Measurements from ENCODE around the gene LUC7L2. TPM values are rescaled to one million over a fixed set of nuclear protein-coding genes. Genes with fewer than 3 reads are reported as not detected.

LUC7L2 gene
- total and polyA plus RNA-seq, 10 of the 15 experiments (the other 5 are each of a cell fraction or from before 2014, with no cell fraction given), result 31.7 to 98.7 (median 68.6) TPM

GRCh38 chr7:139384611-139385010 is 24.9 kb downstream of the LUC7L2 start (continued):
- TF ChIP-seq, protein P1, sequence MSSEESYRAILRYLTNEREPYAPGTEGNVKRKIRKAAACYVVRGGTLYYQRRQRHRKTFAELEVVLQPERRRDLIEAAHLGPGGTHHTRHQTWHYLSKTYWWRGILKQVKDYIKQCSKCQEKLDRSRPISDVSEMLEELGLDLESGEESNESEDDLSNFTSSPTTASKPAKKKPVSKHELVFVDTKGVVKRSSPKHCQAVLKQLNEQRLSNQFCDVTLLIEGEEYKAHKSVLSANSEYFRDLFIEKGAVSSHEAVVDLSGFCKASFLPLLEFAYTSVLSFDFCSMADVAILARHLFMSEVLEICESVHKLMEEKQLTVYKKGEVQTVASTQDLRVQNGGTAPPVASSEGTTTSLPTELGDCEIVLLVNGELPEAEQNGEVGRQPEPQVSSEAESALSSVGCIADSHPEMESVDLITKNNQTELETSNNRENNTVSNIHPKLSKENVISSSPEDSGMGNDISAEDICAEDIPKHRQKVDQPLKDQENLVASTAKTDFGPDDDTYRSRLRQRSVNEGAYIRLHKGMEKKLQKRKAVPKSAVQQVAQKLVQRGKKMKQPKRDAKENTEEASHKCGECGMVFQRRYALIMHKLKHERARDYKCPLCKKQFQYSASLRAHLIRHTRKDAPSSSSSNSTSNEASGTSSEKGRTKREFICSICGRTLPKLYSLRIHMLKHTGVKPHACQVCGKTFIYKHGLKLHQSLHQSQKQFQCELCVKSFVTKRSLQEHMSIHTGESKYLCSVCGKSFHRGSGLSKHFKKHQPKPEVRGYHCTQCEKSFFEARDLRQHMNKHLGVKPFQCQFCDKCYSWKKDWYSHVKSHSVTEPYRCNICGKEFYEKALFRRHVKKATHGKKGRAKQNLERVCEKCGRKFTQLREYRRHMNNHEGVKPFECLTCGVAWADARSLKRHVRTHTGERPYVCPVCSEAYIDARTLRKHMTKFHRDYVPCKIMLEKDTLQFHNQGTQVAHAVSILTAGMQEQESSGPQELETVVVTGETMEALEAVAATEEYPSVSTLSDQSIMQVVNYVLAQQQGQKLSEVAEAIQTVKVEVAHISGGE (CRISPR knock-in tag; IDR thresholded peaks at IDR 0.05), result no peak

GRCh38 chr7:139387594-139387993 is 27.9 kb downstream of the LUC7L2 start:
- ChIA-PET CTCF (interaction anchor here (1.1 to 1.7 kb wide), 3 partner anchors 15 to 47 kb away, joined by 3 to 5 read pairs (median 3); no protein-coding TSS in a partner anchor), RAD21 (ENCODE audit: unreplicated experiment) (no interaction called here), SMC1A (ENCODE audit: uncharacterized antibody, unreplicated experiment) (interaction anchor here (0.9 to 1.8 kb wide), 2 partner anchors 8 to 35 kb away, joined by 3 to 9 read pairs; no protein-coding TSS in a partner anchor), POLR2A (no interaction called here)
- Histone ChIP-seq H3K36me3 (ENCODE audit: control insufficient read depth in 2 of 2, insufficient read depth in 2 of 2, low read length in 1 of 2) (peaks cover 1 to 31% of the 10 kb centered on the region in 2 experiments), H3K4me2 (ENCODE audit: control insufficient read depth, insufficient read depth) (no peak overlapping the region), H3K9ac (ENCODE audit: control insufficient read depth, insufficient read depth, low read length) (no peak overlapping the region), H3K4me1 (ENCODE audit: control insufficient read depth, insufficient read depth, low read length) (no peaks in the 10 kb centered on the region), H3K27ac (ENCODE audit: control insufficient read depth, insufficient read depth) (no peak overlapping the region), H3K4me3 (no peak overlapping the region), H3K27me3 (replicated peaks in 1 of 2; ENCODE audit: control insufficient read depth in 2 of 2, insufficient read depth in 2 of 2, low read length in 1 of 2) (no peaks in the 10 kb centered on the region), H2AFZ (ENCODE audit: control insufficient read depth, low read depth, low read length) (no peak overlapping the region), H4K20me1 (ENCODE audit: control insufficient read depth, insufficient read depth) (no peaks in the 10 kb centered on the region), H3K9me3 (replicated peaks; ENCODE audit: control insufficient read depth, insufficient read depth, low read length) (no peaks in the 10 kb centered on the region), H3K79me2 (ENCODE audit: control insufficient read depth, insufficient read depth, low read length) (peaks cover 23% of the 10 kb centered on the region)
- 83% methylated on average over 5 of the region's 5 CpGs for WGBS (ENCODE audit: insufficient coverage, insufficient replicate concordance, low lambda C conversion rate, missing lambda C conversion rate)
- DNase-seq (ENCODE audit: low read depth, low spot score) (no peak), ATAC-seq (no peak), FAIRE-seq (no peak)
- in situ Hi-C loops (cut with MboI), result no loop called here
- intact Hi-C loops (cut with micrococcal nuclease; ENCODE audit: unreplicated experiment), result no loop called here
- TSS peak; percentile 11 for BruUV-seq (replicated peaks)
- TF ChIP-seq POLR2AphosphoS2 (IDR thresholded peaks at IDR 0.05; ENCODE audit: low read depth, low read length), result no peak
- no peak for TF ChIP-seq DPF2 (IDR thresholded peaks at IDR 0.05)
- no peak for TF ChIP-seq ELK1 (IDR thresholded peaks at IDR 0.05; ENCODE audit: low read depth, low read length)
- TF ChIP-seq CHD4 (IDR thresholded peaks at IDR 0.05), result no peak
- TF ChIP-seq, protein P2, sequence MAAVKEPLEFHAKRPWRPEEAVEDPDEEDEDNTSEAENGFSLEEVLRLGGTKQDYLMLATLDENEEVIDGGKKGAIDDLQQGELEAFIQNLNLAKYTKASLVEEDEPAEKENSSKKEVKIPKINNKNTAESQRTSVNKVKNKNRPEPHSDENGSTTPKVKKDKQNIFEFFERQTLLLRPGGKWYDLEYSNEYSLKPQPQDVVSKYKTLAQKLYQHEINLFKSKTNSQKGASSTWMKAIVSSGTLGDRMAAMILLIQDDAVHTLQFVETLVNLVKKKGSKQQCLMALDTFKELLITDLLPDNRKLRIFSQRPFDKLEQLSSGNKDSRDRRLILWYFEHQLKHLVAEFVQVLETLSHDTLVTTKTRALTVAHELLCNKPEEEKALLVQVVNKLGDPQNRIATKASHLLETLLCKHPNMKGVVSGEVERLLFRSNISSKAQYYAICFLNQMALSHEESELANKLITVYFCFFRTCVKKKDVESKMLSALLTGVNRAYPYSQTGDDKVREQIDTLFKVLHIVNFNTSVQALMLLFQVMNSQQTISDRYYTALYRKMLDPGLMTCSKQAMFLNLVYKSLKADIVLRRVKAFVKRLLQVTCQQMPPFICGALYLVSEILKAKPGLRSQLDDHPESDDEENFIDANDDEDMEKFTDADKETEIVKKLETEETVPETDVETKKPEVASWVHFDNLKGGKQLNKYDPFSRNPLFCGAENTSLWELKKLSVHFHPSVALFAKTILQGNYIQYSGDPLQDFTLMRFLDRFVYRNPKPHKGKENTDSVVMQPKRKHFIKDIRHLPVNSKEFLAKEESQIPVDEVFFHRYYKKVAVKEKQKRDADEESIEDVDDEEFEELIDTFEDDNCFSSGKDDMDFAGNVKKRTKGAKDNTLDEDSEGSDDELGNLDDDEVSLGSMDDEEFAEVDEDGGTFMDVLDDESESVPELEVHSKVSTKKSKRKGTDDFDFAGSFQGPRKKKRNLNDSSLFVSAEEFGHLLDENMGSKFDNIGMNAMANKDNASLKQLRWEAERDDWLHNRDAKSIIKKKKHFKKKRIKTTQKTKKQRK (IDR thresholded peaks at IDR 0.05; ENCODE audit: low read depth, low read length), result no peak
- TF ChIP-seq HDAC2 (IDR thresholded peaks at IDR 0.05), result no peak
- TF ChIP-seq BRCA1 (IDR thresholded peaks at IDR 0.05; ENCODE audit: low read depth, low read length), result no peak
- TF ChIP-seq PKNOX1 (IDR thresholded peaks at IDR 0.05), result no peak
